Lower lobe of right lung (tissue), 2 donors: ENCODE results near the gene PCCA. TPM values are rescaled to one million over a fixed set of nuclear protein-coding genes. Genes with fewer than 3 reads are reported as not detected.

Experiments
- ATAC-seq, 2 donors: fragments of 200-7000 bp; cut with Tn5 transposase; one replicate each; pipeline ENCODE4 v1.9.1; 2020 to 2022; ENCODE audit warnings: mild to moderate bottlenecking in 2 of 2, moderate library complexity in 2 of 2
- DNase-seq: peaks from one replicate; pipeline ENCODE4 v3.0.0-alpha.2; 2020
- H3K27ac ChIP-seq: fragments of 200-600 bp; one replicate; pipeline ENCODE4 v1.8.0; 2022
- H3K27me3 ChIP-seq: fragments of 200-600 bp; one replicate; pipeline ENCODE4 v1.8.0; 2022; ENCODE audit warnings: low read depth
- H3K36me3 ChIP-seq: fragments of 200-600 bp; one replicate; pipeline ENCODE4 v1.8.0; 2022; ENCODE audit warnings: mild to moderate bottlenecking
- H3K4me1 ChIP-seq: fragments of 200-600 bp; one replicate; pipeline ENCODE4 v1.8.0; 2022
- H3K4me3 ChIP-seq: fragments of 200-600 bp; one replicate; pipeline ENCODE4 v1.8.0; 2022; ENCODE audit warnings: mild to moderate bottlenecking
- H3K9me3 ChIP-seq: fragments of 200-600 bp; one replicate; pipeline ENCODE4 v1.8.0; 2022
- intact Hi-C: fragments of 100-400 bp; cut with DNase I; formaldehyde crosslinking; loops from one replicate; pipeline ENCODE4 v1.11.0; 2022
- total RNA-seq: library from RNA; stranded (reverse); fragmentation: NEBNext Ultra II Directional; extraction: Animal tissue kit (Norgen Biotek cat#: 25700); gene quantifications from one replicate; pipeline ENCODE4 v1.2.1, GENCODE V29; 2021
- TF ChIP-seq, protein P1 (sequence below): fragments of 200-600 bp; IDR thresholded peaks from one replicate; pipeline ENCODE4 v1.8.0; 2022; ENCODE audit warnings: antibody characterized with exemption, mild to moderate bottlenecking
- donor health status: DM: no; HTN: yes; CAD: no; lungs with severe emphysema.

PCCA gene
- total RNA-seq, 1 donor from 2014 or later = 37.8 TPM

DNA sequence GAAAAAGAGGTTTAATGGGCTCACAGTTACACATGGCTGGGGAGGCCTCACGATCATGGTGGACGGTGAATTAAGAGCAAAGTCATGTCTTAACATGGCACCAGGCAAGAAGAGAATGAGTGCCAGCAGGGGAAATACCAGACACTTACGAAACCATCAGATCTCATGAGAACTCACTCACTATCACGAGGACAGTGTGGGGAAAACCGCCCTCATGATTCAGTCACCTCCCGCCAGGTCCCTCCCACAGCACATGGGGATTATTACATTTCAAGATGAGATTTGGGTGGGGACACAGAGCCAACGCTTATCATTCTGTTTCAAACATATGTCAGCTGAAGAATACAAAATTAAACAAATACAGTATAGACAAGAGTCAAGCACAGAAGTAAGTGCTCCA lies 165.1 kb downstream of the PCCA start:
- H3K36me3 ChIP-seq = no peaks in the 10 kb centered on the region
- no peaks in the 10 kb centered on the region for H3K4me1 ChIP-seq
- H3K27me3 ChIP-seq = no peaks in the 10 kb centered on the region
- intact Hi-C loops = no loop called here
- no peak for DNase-seq
- no peaks in the 10 kb centered on the region for H3K9me3 ChIP-seq
- TF ChIP-seq, protein P1, sequence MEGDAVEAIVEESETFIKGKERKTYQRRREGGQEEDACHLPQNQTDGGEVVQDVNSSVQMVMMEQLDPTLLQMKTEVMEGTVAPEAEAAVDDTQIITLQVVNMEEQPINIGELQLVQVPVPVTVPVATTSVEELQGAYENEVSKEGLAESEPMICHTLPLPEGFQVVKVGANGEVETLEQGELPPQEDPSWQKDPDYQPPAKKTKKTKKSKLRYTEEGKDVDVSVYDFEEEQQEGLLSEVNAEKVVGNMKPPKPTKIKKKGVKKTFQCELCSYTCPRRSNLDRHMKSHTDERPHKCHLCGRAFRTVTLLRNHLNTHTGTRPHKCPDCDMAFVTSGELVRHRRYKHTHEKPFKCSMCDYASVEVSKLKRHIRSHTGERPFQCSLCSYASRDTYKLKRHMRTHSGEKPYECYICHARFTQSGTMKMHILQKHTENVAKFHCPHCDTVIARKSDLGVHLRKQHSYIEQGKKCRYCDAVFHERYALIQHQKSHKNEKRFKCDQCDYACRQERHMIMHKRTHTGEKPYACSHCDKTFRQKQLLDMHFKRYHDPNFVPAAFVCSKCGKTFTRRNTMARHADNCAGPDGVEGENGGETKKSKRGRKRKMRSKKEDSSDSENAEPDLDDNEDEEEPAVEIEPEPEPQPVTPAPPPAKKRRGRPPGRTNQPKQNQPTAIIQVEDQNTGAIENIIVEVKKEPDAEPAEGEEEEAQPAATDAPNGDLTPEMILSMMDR = no peak
- no peak overlapping the region for H3K27ac ChIP-seq
- H3K4me3 ChIP-seq = no peak overlapping the region
- ATAC-seq = no peak

DNA sequence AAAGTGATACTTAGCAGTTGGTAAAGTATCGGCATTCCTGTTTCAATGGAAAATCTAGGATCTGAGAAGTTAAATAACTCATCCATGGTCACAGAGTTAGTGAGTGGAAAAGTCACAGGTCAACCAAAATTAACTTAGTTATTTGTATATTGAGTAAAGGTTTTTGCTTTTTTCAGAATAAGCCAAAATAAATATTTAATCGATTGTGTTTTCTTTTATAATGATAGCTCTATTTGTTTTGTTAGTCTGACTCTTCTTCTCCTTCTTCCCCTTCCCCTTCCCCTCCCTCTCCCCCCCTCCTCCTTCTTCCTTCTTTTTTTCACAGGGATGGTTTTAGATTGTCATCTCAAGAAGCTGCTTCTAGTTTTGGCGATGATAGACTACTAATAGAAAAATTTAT lies 173.5 kb downstream of the PCCA start:
- intact Hi-C loops = no loop called here
- H3K36me3 ChIP-seq = no peaks in the 10 kb centered on the region

DNA sequence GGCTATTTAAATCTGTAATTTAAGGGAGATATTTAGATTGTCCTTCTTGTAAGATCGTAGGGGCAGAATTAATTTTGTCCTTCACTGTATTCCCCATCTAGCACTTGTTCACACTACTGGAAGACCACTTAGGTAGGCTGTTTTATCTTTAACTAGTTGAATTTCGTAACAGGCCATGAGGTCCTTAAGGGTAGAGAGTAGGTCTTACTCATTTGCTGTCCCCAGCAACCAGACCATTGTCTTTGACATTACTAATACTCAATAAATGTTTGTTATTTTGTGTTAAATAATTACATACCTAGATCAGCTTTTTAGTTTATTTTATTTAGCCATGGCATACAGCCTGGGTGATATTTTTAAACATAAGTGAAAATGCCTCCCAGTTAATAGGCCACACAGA lies 177.1 kb downstream of the PCCA start:
- Histone ChIP-seq H3K27ac (no peak overlapping the region), H3K4me1 (no peaks in the 10 kb centered on the region), H3K4me3 (no peak overlapping the region), H3K9me3 (no peaks in the 10 kb centered on the region), H3K27me3 (no peaks in the 10 kb centered on the region), H3K36me3 (peaks cover 5% of the 10 kb centered on the region)
- ATAC-seq (no peak), DNase-seq (no peak)
- intact Hi-C loops = no loop called here
- TF ChIP-seq, protein P1 = no peak

More for the DNA sequence above, 173.5 kb downstream of the PCCA start:
- no peak for DNase-seq
- Histone ChIP-seq H3K27me3 (no peaks in the 10 kb centered on the region), H3K4me3 (no peak overlapping the region), H3K4me1 (no peaks in the 10 kb centered on the region), H3K9me3 (no peaks in the 10 kb centered on the region), H3K27ac (no peak overlapping the region)
- TF ChIP-seq, protein P1 = no peak
- ATAC-seq = no peak

DNA sequence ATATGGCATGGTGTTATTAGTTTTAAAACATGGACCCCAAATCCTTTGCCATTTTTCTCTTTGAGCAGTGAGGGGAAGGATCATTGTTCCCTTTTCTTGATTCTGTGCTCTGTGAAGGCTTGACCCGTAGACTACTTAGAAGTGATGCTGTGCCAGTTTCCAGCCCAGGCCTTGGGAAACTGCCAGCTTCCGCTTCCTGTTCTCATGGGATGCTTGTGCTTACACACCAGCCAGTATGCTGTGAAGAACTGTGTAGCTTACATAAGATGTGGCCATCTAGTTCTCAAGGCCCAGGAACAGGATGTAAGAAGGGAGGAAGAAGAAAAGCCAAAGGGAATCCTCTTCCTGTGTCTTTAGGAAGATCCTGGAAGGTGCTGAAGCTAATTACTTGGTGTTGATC lies 180.9 kb downstream of the PCCA start:
- ATAC-seq (peak; percentile 86), DNase-seq (peak; percentile 77)
- H3K27me3 ChIP-seq = no peaks in the 10 kb centered on the region
- peaks cover 10% of the 10 kb centered on the region for H3K36me3 ChIP-seq
- no peaks in the 10 kb centered on the region for H3K9me3 ChIP-seq
- TF ChIP-seq, protein P1 = no peak
- intact Hi-C loops = no loop called here
- no peaks in the 10 kb centered on the region for H3K4me1 ChIP-seq
- H3K27ac ChIP-seq = no peak overlapping the region
- H3K4me3 ChIP-seq = no peak overlapping the region

DNA sequence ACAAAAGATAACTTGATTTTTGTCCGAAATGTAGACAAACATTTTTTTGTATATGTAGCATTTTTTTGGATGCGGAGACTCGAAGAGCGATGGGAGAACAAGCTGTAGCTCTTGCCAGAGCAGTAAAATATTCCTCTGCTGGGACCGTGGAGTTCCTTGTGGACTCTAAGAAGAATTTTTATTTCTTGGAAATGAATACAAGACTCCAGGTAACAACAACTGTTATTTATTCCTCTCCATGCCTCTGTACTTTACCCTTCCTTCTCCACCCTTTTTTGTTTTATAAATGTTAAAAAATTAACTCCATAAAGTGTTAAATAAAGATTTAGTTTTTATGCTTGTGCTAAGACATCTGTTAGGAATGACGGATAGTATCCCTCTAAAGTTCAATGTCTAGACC lies 184.2 kb downstream of the PCCA start:
- intact Hi-C loops = no loop called here
- TF ChIP-seq, protein P1 = no peak

DNA sequence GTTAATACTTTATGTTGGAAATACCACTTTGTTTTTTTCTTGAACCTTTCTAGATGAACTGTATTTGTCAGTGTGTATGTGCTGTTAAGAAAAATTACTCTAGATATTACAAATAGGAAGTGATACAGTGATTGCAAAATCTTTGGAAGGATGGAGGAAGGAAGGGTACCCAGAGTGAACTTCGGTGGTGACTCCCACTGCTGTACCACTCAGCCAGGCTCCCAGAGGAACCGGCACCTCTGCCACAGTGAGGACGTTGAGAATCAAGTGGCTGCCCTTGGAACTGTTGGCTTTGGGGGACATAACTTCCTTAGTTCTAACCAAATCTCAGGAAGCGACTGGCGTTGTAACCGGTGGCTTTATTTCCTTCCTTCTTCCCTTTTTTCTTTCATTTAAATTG lies 184.7 kb downstream of the PCCA start:
- no peak for ATAC-seq
- TF ChIP-seq, protein P1 = no peak
- intact Hi-C loops = no loop called here

More for the DNA sequence above, 184.2 kb downstream of the PCCA start:
- H3K9me3 ChIP-seq = no peaks in the 10 kb centered on the region
- H3K4me3 ChIP-seq = no peak overlapping the region
- H3K4me1 ChIP-seq = no peaks in the 10 kb centered on the region
- H3K27ac ChIP-seq = no peak overlapping the region
- no peaks in the 10 kb centered on the region for H3K27me3 ChIP-seq
- peaks cover 10% of the 10 kb centered on the region for H3K36me3 ChIP-seq
- ATAC-seq = no peak
- DNase-seq = no peak

More for the DNA sequence above, 184.7 kb downstream of the PCCA start:
- Histone ChIP-seq H3K27me3 (no peaks in the 10 kb centered on the region), H3K4me3 (no peak overlapping the region), H3K36me3 (peaks cover 9% of the 10 kb centered on the region), H3K9me3 (no peaks in the 10 kb centered on the region), H3K27ac (no peak overlapping the region), H3K4me1 (no peaks in the 10 kb centered on the region)
- DNase-seq = no peak
